MM.1S (cell line): ENCODE data around the gene DPEP2NB.

ENCODE experiments used
- DNase-seq: peaks from one replicate; pipeline ENCODE4 v3.0.0-alpha.2; 2015
- H2AFZ ChIP-seq: fragments of 300-600 bp; sonication (generic); 2 replicates; pipeline ENCODE4 v1.6.0; 2016; ENCODE audit warnings: antibody characterized with exemption, low read length
- H3F3A ChIP-seq: fragments of 300-600 bp; sonication (generic); 2 replicates; pipeline ENCODE4 v1.6.1; 2016; ENCODE audit warnings: mild to moderate bottlenecking, antibody characterized with exemption, low read length, moderate library complexity, mixed read lengths; ENCODE audit not compliant: insufficient read depth
- H3K27ac ChIP-seq: fragments of 300-600 bp; sonication (generic); 2 replicates; pipeline ENCODE4 v1.5.1; 2016; ENCODE audit warnings: mild to moderate bottlenecking, low read length
- H3K27me3 ChIP-seq: fragments of 300-600 bp; sonication (generic); replicated peaks from 2 replicates; pipeline ENCODE4 v1.6.0; 2016; ENCODE audit warnings: low read length; ENCODE audit not compliant: insufficient read depth
- H3K36me3 ChIP-seq: fragments of 300-600 bp; sonication (generic); replicated peaks from 2 replicates; pipeline ENCODE4 v1.6.1; 2016; ENCODE audit warnings: mild to moderate bottlenecking, low read length, mixed read lengths; ENCODE audit not compliant: insufficient read depth
- H3K4me1 ChIP-seq: fragments of 300-600 bp; sonication (generic); 2 replicates; pipeline ENCODE4 v1.6.1; 2016; ENCODE audit warnings: low read length, mixed read lengths
- H3K4me2 ChIP-seq: fragments of 300-600 bp; sonication (generic); 2 replicates; pipeline ENCODE4 v1.6.0; 2016; ENCODE audit warnings: low read depth, low read length
- H3K4me3 ChIP-seq: fragments of 300-600 bp; sonication (generic); 2 replicates; pipeline ENCODE4 v1.5.1; 2016; ENCODE audit warnings: low read length, mixed read lengths
- H3K79me2 ChIP-seq: fragments of 300-600 bp; sonication (generic); 2 replicates; pipeline ENCODE4 v1.6.1; 2016; ENCODE audit warnings: mixed run types, low read length, mixed read lengths
- H3K9ac ChIP-seq: fragments of 300-600 bp; sonication (generic); 2 replicates; pipeline ENCODE4 v1.6.1; 2016; ENCODE audit warnings: low read length, mixed read lengths
- H3K9me2 ChIP-seq: fragments of 300-600 bp; sonication (generic); replicated peaks from 2 replicates; pipeline ENCODE4 v1.6.1; 2016; ENCODE audit warnings: mild to moderate bottlenecking, low read length, mixed read lengths; ENCODE audit not compliant: insufficient read depth
- H3K9me3 ChIP-seq: fragments of 300-600 bp; sonication (generic); replicated peaks from 2 replicates; pipeline ENCODE4 v1.6.1; 2016; ENCODE audit warnings: mild to moderate bottlenecking, low read length, mixed read lengths; ENCODE audit not compliant: insufficient read depth
- H4K20me1 ChIP-seq: fragments of 300-600 bp; sonication (generic); 2 replicates; pipeline ENCODE4 v1.6.1; 2016; ENCODE audit warnings: mild to moderate bottlenecking, low read length, moderate library complexity, mixed read lengths; ENCODE audit not compliant: insufficient read depth
- EZH2 ChIP-seq: fragments of 300-600 bp; sonication (generic); optimal IDR thresholded peaks from 2 replicates; pipeline ENCODE3; 2017; ENCODE audit warnings: low read depth, mild to moderate bottlenecking, antibody characterized with exemption, low read length, mixed read lengths
- EZH2phosphoT487 ChIP-seq: fragments of 300-600 bp; sonication (generic); IDR thresholded peaks from 2 replicates; pipeline ENCODE4 v1.6.1; 2018; ENCODE audit warnings: antibody characterized with exemption, low read length
- TF ChIP-seq, protein P1 (sequence below): fragments of 300-600 bp; sonication (generic); IDR thresholded peaks from 2 replicates; pipeline ENCODE4 v1.5.1; 2016; ENCODE audit warnings: antibody characterized with exemption, low read length, mixed read lengths

The DPEP2NB gene

DNA sequence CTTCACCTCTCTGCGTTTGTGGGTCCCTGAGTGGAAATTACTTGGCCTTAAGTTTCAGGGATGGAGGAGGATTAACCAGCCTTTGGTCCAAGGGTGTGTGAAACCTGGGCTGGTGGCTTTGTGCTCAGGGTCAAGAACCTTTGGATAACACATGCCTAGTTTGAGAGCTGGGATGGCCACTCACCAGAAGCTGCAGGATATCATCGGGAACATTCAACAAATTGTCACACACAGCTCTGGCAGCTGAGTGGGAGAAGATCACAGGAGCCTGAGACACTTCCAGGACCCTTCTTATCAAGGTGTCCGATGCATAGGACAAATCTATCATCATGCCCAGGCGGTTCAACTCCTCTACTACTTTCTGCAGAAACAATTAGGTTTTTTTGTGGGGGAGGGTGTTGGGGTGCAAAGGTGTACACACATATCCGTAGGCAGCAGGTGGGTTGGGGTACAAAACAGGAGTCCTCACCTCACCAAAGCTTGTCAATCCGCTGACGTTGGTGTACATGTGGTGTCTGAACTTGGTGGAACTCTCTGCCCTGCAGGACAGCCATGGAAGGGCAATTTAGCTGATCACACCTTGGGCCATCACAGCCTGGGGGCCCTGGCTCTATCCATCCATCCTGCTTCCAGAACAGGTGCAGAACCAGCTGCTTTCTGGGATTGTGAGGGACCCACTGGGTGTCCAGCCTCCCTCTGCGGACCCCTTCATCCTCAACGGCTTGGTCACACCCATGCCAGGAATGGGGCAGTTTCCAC is 38.1 kb downstream of the DPEP2NB start:
- no peak overlapping the region for H3K4me3 ChIP-seq
- no peaks in the 10 kb centered on the region for H3K27me3 ChIP-seq
- no peak overlapping the region for H3K9ac ChIP-seq
- no peaks in the 10 kb centered on the region for H3K9me3 ChIP-seq
- H4K20me1 ChIP-seq, result no peaks in the 10 kb centered on the region
- no peaks in the 10 kb centered on the region for H3K9me2 ChIP-seq
- H3F3A ChIP-seq, result peaks cover 5% of the 10 kb centered on the region; the same call in 1 of the 2 replicates
- H3K4me2 ChIP-seq, result no peak overlapping the region
- no peak overlapping the region for H3K27ac ChIP-seq
- no peaks in the 10 kb centered on the region for H3K36me3 ChIP-seq
- H3K4me1 ChIP-seq, result peaks cover 17% of the 10 kb centered on the region
- no peak overlapping the region for H2AFZ ChIP-seq
- TF ChIP-seq, protein P1, sequence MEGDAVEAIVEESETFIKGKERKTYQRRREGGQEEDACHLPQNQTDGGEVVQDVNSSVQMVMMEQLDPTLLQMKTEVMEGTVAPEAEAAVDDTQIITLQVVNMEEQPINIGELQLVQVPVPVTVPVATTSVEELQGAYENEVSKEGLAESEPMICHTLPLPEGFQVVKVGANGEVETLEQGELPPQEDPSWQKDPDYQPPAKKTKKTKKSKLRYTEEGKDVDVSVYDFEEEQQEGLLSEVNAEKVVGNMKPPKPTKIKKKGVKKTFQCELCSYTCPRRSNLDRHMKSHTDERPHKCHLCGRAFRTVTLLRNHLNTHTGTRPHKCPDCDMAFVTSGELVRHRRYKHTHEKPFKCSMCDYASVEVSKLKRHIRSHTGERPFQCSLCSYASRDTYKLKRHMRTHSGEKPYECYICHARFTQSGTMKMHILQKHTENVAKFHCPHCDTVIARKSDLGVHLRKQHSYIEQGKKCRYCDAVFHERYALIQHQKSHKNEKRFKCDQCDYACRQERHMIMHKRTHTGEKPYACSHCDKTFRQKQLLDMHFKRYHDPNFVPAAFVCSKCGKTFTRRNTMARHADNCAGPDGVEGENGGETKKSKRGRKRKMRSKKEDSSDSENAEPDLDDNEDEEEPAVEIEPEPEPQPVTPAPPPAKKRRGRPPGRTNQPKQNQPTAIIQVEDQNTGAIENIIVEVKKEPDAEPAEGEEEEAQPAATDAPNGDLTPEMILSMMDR, result no peak
- no peak for TF ChIP-seq EZH2phosphoT487
- no peak for TF ChIP-seq EZH2
- H3K79me2 ChIP-seq, result no peaks in the 10 kb centered on the region
- DNase-seq, result no peak

DNA sequence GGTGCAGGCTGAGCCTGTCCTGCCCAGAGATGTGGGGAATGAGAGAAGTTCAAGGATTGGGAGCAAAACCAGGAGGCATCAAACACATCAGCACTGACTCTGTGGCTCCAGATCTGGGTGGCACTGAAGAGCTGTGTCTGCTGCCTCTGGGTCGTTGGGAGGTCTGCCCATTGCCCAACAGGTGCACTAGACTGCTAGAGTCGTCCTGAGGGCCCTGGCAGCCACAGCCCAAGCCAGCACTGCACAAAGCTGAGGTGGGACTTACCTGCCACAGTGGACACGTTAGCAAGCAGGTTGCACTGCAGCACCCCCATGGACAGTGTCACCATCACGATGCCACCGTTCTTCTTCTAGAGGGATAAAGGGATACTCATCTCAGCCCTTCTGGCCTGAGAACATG is 38.7 kb downstream of the DPEP2NB start:
- Histone ChIP-seq H3K4me1 (peaks cover 17% of the 10 kb centered on the region), H3K79me2 (no peaks in the 10 kb centered on the region), H3K9me2 (no peaks in the 10 kb centered on the region), H3F3A (peaks cover 5% of the 10 kb centered on the region; the same call in 1 of the 2 replicates), H3K36me3 (no peaks in the 10 kb centered on the region), H4K20me1 (no peaks in the 10 kb centered on the region), H3K27ac (no peak overlapping the region), H3K9ac (no peak overlapping the region), H3K9me3 (no peaks in the 10 kb centered on the region), H3K4me3 (no peak overlapping the region), H3K4me2 (no peak overlapping the region), H2AFZ (no peak overlapping the region), H3K27me3 (no peaks in the 10 kb centered on the region)
- TF ChIP-seq, protein P1, result no peak
- TF ChIP-seq EZH2phosphoT487, result no peak
- no peak for TF ChIP-seq EZH2
- DNase-seq, result no peak

DNA sequence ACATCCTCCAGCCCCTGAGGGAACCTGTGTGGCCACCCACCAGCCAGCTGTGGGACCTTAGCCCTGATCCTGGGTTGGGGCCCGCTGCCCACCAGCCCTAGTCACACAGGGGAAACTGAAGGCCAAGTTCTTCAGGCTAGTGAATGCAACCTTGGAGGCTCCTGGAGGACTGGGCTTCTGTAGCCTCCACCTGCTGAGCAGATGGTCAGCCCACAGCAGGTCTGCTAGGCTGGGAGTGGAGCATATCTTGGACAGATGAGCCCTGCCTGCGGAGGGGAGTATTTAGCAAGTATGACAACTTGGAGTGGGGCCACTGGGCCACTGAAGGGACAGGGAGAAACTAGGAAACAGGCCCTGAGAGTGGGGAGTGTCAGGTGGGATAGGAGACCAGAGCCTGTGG is 39.5 kb downstream of the DPEP2NB start:
- Histone ChIP-seq H3F3A (peaks cover 5% of the 10 kb centered on the region; the same call in 1 of the 2 replicates), H3K4me3 (no peak overlapping the region), H3K27ac (no peak overlapping the region), H3K4me1 (peaks cover 17% of the 10 kb centered on the region), H2AFZ (no peak overlapping the region), H4K20me1 (no peaks in the 10 kb centered on the region), H3K9me3 (no peaks in the 10 kb centered on the region), H3K27me3 (no peaks in the 10 kb centered on the region), H3K9me2 (no peaks in the 10 kb centered on the region), H3K79me2 (no peaks in the 10 kb centered on the region), H3K9ac (no peak overlapping the region), H3K36me3 (no peaks in the 10 kb centered on the region), H3K4me2 (no peak overlapping the region)
- no peak for DNase-seq
- TF ChIP-seq, protein P1, result no peak
- no peak for TF ChIP-seq EZH2
- no peak for TF ChIP-seq EZH2phosphoT487
